Sciatic nerve (tissue), 2 donors: Measurements from ENCODE around the gene RNF5. TPM values are rescaled to one million over a fixed set of nuclear protein-coding genes. Genes with fewer than 3 reads are reported as not detected.
A peak's percentile ranks its signal among the peaks of the same experiment; 100 is the strongest.

Experiments
- ATAC-seq: fragments of 200-7000 bp; cut with Tn5 transposase; one replicate; pipeline ENCODE4 v1.9.1; 2020; ENCODE audit warnings: mild to moderate bottlenecking, moderate library complexity
- DNase-seq: peaks from one replicate; pipeline ENCODE4 v3.0.0-alpha.2; 2020; ENCODE audit warnings: low spot score
- intact Hi-C: fragments of 100-400 bp; cut with DNase I; formaldehyde crosslinking; loops from one replicate; pipeline ENCODE4 v1.14.2; 2022
- total RNA-seq: library from RNA; stranded (reverse); fragmentation: NEBNext Ultra II Directional; extraction: Animal tissue kit (Norgen Biotek cat#: 25700); gene quantifications from one replicate; pipeline ENCODE4 v1.2.1, GENCODE V29; 2021
- donor health status: DM: no; HTN: no; CAD: no.
- donor health status: DM: no; HTN: no; CAD: no.

RNF5 gene
- total RNA-seq, 1 donor from 2014 or later, result 63.8 TPM

GRCh38 chr6:32151181-32151862 lies 26.9 kb upstream of the RNF5 start:
- intact Hi-C loops, result no loop called here
- ATAC-seq (no peak), DNase-seq (no peak)

GRCh38 chr6:32151863-32152768 lies 26.1 kb upstream of the RNF5 start, which contains the start of gene PRRT1:
TSS of gene PRRT1 (minus strand) at chr6:32151939. CDS start at chr6:32151827, 112 bp downstream.
- intact Hi-C loops, result no loop called here
- ATAC-seq (no peak), DNase-seq (no peak)

GRCh38 chr6:32152769-32153563 lies 25.2 kb upstream of the RNF5 start:
- peak; percentile 52 for ATAC-seq
- intact Hi-C loops, result no loop called here
- DNase-seq, result peak; percentile 71

- intact Hi-C loops, result no loop called here
- ATAC-seq, result peak; percentile 93
Observed at GRCh38 chr6:32153564-32154513, 24.4 kb upstream of the RNF5 start, which contains the start of gene PPT2. TSS of gene PPT2 (plus strand) at chr6:32154141. CDS start at chr6:32154595, 454 bp downstream.

GRCh38 chr6:32154514-32155161 lies 23.6 kb upstream of the RNF5 start:
- ATAC-seq (peak; percentile 69), DNase-seq (peak; percentile 77)
- intact Hi-C loops, result no loop called here

More at GRCh38 chr6:32153564-32154513, 24.4 kb upstream of the RNF5 start, which contains the start of gene PPT2:
- DNase-seq, result peak; percentile 93

- ATAC-seq (no peak), DNase-seq (no peak)
- intact Hi-C loops, result no loop called here
Observed at GRCh38 chr6:32156891-32157290, 21.3 kb upstream of the RNF5 start.

- intact Hi-C loops, result no loop called here
- ATAC-seq (no peak), DNase-seq (no peak)
Observed at GRCh38 chr6:32158052-32158451, 20.2 kb upstream of the RNF5 start.

GRCh38 chr6:32163559-32164258 lies 14.5 kb upstream of the RNF5 start:
- ATAC-seq, result peak; percentile 76
- intact Hi-C loops, result no loop called here
- peak; percentile 75 for DNase-seq

GRCh38 chr6:32164295-32164694 lies 13.9 kb upstream of the RNF5 start, which contains the start of gene EGFL8:
TSS of gene EGFL8 (plus strand) at chr6:32164595. CDS start at chr6:32166166, 1,571 bp downstream.
- DNase-seq (no peak), ATAC-seq (peak; percentile 38)
- intact Hi-C loops, result no loop called here

- intact Hi-C loops, result no loop called here
- ATAC-seq, result no peak
- no peak for DNase-seq
Observed at GRCh38 chr6:32166411-32167061, 11.7 kb upstream of the RNF5 start.

- no peak for ATAC-seq
- intact Hi-C loops, result no loop called here
- no peak for DNase-seq
Observed at GRCh38 chr6:32167154-32167760, 10.9 kb upstream of the RNF5 start.

- no peak for DNase-seq
- intact Hi-C loops, result no loop called here
- no peak for ATAC-seq
Observed at GRCh38 chr6:32167761-32168262, 10.4 kb upstream of the RNF5 start.

- intact Hi-C loops, result no loop called here
- DNase-seq, result no peak
- ATAC-seq, result no peak
Observed at GRCh38 chr6:32168350-32168749, 9.9 kb upstream of the RNF5 start.

- intact Hi-C loops, result no loop called here
- ATAC-seq (no peak), DNase-seq (no peak)
Observed at GRCh38 chr6:32168807-32169591, 9.2 kb upstream of the RNF5 start.

- DNase-seq (no peak), ATAC-seq (no peak)
- intact Hi-C loops, result no loop called here
Observed at GRCh38 chr6:32170294-32170693, 7.9 kb upstream of the RNF5 start.
